Right lobe of liver (tissue), 6 donors: ENCODE measurements around the gene TSKU. TPM values are rescaled to one million over a fixed set of nuclear protein-coding genes. Genes with fewer than 3 reads are reported as not detected.

Source experiments
- ATAC-seq, 4 donors: fragments of 200-7000 bp; cut with Tn5 transposase; one replicate each; pipeline ENCODE4 v1.9.1; 2020; ENCODE audit warnings: mild to moderate bottlenecking in 4 of 4, moderate library complexity in 4 of 4
- DNase-seq, 3 donors: peaks; one replicate each; pipeline ENCODE4 v3.0.0-alpha.2; 2020
- H3K27ac ChIP-seq, 3 donors: fragments of 200-600 bp; one replicate each; pipeline ENCODE4 v1.8.0; 2022
- H3K27me3 ChIP-seq, 2 donors: fragments of 200-600 bp; one replicate each; pipeline ENCODE4 v1.8.0; 2022
- H3K36me3 ChIP-seq, 4 donors: fragments of 200-600 bp; sonication (generic) in 1 of 4; one replicate each; pipeline versions ENCODE4 v1.5.1 to v1.8.0; 2017 to 2022; ENCODE audit warnings: control low read depth in 1 of 4
- H3K4me1 ChIP-seq, 4 donors: fragments of 200-600 bp; sonication (generic) in 1 of 4; one replicate each; pipeline versions ENCODE4 v1.5.1 to v1.8.0; 2017 to 2022; ENCODE audit warnings: control low read depth in 1 of 4
- H3K4me3 ChIP-seq, 3 donors: fragments of 200-600 bp; one replicate each; pipeline ENCODE4 v1.8.0; 2022
- H3K9me3 ChIP-seq, 4 donors: fragments of 200-600 bp; sonication (generic) in 1 of 4; one replicate each; pipeline versions ENCODE4 v1.5.1 to v1.8.0; 2017 to 2022; ENCODE audit warnings: control low read depth in 1 of 4
- POLR2A ChIP-seq: fragments of 450-650 bp; IDR thresholded peaks from one replicate; pipeline ENCODE4 v1.6.1; 2017; ENCODE audit warnings: antibody characterized with exemption, mild to moderate bottlenecking
- WGBS: methylation state at CpG from one replicate; pipeline ENCODE4 v1.1.6; 2018; ENCODE audit warnings: low coverage, low lambda C conversion rate; ENCODE audit not compliant: insufficient coverage; ENCODE audit errors: missing lambda C conversion rate; 5-methylcytosine and 5-hydroxymethylcytosine counted together
- intact Hi-C, 2 donors: fragments of 100-400 bp; cut with DNase I; formaldehyde crosslinking; loops; one replicate each; pipeline versions ENCODE4 v1.11.2 to v1.14.1; 2022
- total RNA-seq, 6 experiments: library from RNA; depleted of rRNA in 2 of 6; stranded (reverse); fragments of >200 nt in 2 of 6; fragmentation: NEBNext Ultra II Directional in 3 of 6; extraction: Animal tissue kit (Norgen Biotek cat#: 25700) in 3 of 6; gene quantifications; one replicate each; pipeline versions ENCODE4 v1.1.0 to v1.2.4, GENCODE V29; 2016 to 2023
- TF ChIP-seq, protein P1 (sequence below), 4 donors: fragments of 200-600 bp in 3 of 4; fragments of 450-650 bp in 1 of 4; IDR thresholded peaks; one replicate each; pipeline versions ENCODE4 v1.5.1 to v1.8.0; 2016 to 2022; ENCODE audit warnings: antibody characterized with exemption in 4 of 4, mild to moderate bottlenecking in 2 of 4
- donor health status: DM: no; HTN: yes; CAD: no.
- donor health status: DM: no; HTN: no; CAD: no.
- donor health status: DM: no; HTN: no; CAD: no.
- donor health status: DM: no; HTN: yes; CAD: no.
- donor health status: DM: no; HTN: yes; CAD: no.

Gene TSKU
- total RNA-seq, 6 experiments from 2014 or later: 66.1 to 1,026 (median 278) TPM

DNA sequence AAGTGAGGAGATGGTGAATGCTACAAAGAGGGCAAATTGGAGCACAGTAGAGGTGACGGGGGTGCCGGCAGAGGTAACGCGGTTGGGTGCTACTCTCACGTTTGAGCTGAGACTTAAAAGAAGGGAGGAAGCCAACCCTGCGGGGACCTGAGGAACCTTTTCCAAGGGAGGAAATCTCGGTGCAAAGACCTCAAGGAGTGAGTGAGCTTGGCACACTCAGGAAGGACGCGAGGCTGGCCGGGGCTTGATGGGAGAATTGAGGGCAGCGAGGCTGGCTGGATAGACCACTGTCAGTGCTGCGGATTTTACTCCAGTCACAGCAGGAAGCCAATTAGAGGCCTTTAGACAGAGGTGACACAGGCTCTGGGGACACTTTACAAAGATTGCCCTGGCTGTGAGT, 25.0 kb downstream of the TSKU start:
- WGBS: 89% methylated on average over 5 of the region's 12 CpGs

GRCh38 chr11:76808996-76809395, 25.8 kb downstream of the TSKU start:
- no peaks in the 10 kb centered on the region for H3K27me3 ChIP-seq
- ATAC-seq (no peak), DNase-seq (no peak)
- H3K4me3 ChIP-seq: no peak overlapping the region
- 67% methylated on average over 1 of the region's 5 CpGs for WGBS
- H3K9me3 ChIP-seq: no peaks in the 10 kb centered on the region
- H3K27ac ChIP-seq: no peak overlapping the region
- intact Hi-C loops: loop anchor here in 1 of 2 donors (10.0 kb wide), 1 partner anchor 226 kb away; the partner anchor contains the start of gene B3GNT6
- H3K4me1 ChIP-seq: peaks cover 0 to 13% (median 3%) of the 10 kb centered on the region in 4 donors
- no peak for TF ChIP-seq POLR2A
- TF ChIP-seq, protein P1, sequence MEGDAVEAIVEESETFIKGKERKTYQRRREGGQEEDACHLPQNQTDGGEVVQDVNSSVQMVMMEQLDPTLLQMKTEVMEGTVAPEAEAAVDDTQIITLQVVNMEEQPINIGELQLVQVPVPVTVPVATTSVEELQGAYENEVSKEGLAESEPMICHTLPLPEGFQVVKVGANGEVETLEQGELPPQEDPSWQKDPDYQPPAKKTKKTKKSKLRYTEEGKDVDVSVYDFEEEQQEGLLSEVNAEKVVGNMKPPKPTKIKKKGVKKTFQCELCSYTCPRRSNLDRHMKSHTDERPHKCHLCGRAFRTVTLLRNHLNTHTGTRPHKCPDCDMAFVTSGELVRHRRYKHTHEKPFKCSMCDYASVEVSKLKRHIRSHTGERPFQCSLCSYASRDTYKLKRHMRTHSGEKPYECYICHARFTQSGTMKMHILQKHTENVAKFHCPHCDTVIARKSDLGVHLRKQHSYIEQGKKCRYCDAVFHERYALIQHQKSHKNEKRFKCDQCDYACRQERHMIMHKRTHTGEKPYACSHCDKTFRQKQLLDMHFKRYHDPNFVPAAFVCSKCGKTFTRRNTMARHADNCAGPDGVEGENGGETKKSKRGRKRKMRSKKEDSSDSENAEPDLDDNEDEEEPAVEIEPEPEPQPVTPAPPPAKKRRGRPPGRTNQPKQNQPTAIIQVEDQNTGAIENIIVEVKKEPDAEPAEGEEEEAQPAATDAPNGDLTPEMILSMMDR (IDR thresholded peaks at IDR 0.05): no peak
- no peaks in the 10 kb centered on the region for H3K36me3 ChIP-seq

More for the DNA sequence above, 25.0 kb downstream of the TSKU start:
- TF ChIP-seq, protein P1 (IDR thresholded peaks at IDR 0.05): no peak
- no peak for TF ChIP-seq POLR2A
- ATAC-seq (no peak), DNase-seq (no peak)
- Histone ChIP-seq H3K4me3 (no peak overlapping the region), H3K9me3 (no peaks in the 10 kb centered on the region), H3K36me3 (no peaks in the 10 kb centered on the region), H3K27ac (no peak overlapping the region), H3K4me1 (peaks cover 0 to 16% (median 5%) of the 10 kb centered on the region in 4 donors), H3K27me3 (no peaks in the 10 kb centered on the region)
- intact Hi-C loops: loop anchor here in 1 of 2 donors (10.0 kb wide), 1 partner anchor 227 kb away; the partner anchor contains the start of gene B3GNT6

DNA sequence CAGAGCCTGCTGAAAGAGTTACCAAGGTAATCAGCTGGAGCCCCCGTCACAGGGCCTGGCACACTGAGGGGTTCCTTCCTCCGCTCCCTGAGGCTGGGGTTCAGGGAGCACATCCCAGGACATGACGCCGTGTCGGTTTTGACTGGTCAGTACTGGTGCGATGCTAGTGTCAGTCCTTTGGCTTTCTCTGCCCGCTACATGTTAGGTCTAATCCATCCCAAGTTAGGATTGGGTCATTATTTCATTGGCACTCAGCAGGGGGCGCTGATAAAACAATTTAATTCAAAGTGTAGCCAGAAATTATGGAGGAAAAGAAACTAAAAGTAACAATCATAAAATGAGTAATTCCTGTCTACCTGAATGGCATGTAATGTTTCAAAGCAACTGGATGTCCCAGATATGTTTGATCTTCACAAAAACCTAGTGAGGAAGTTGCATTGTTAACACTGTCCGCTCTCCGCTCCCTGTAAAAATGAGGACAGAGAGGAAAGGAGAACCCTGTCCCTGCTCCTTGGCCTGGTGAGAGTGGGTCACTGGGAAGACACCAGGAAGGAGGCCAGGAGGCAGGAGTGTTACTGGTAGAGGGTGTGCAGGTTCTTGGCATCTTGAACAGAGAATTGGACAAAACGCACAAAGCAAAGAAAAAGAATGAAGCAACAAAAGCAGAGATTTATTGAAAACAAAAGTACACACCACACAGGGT, 27.1 kb downstream of the TSKU start:
- no peak for TF ChIP-seq POLR2A
- TF ChIP-seq, protein P1 (IDR thresholded peaks at IDR 0.05): peak; percentile 58 to 69 (median 66)
- Histone ChIP-seq H3K4me3 (no peak overlapping the region), H3K27ac (no peak overlapping the region), H3K36me3 (no peaks in the 10 kb centered on the region), H3K4me1 (peaks cover 0 to 8% (median 3%) of the 10 kb centered on the region in 4 donors), H3K27me3 (no peaks in the 10 kb centered on the region), H3K9me3 (no peaks in the 10 kb centered on the region)
- ATAC-seq: peak; percentile 71 to 83 (median 74)
- intact Hi-C loops: loop anchor here in 1 of 2 donors (10.0 kb wide), 1 partner anchor 104 kb away; no protein-coding TSS in a partner anchor
- WGBS: 43% methylated on average over 6 of the region's 11 CpGs
- peak in 1 of 3 donors; percentile 67 for DNase-seq

- Histone ChIP-seq H3K27ac (no peak overlapping the region), H3K4me1 (peaks cover 0 to 8% (median 3%) of the 10 kb centered on the region in 4 donors), H3K4me3 (no peak overlapping the region), H3K36me3 (no peaks in the 10 kb centered on the region), H3K9me3 (no peaks in the 10 kb centered on the region), H3K27me3 (no peaks in the 10 kb centered on the region)
- 97% methylated on average over 4 of the region's 4 CpGs for WGBS
- ATAC-seq (no peak), DNase-seq (no peak)
- intact Hi-C loops: loop anchor here in 1 of 2 donors (10.0 kb wide), 1 partner anchor 104 kb away; no protein-coding TSS in a partner anchor
- no peak for TF ChIP-seq POLR2A
- TF ChIP-seq, protein P1 (IDR thresholded peaks at IDR 0.05): no peak
Measured at GRCh38 chr11:76811259-76811658, 28.1 kb downstream of the TSKU start.
